ENCODE results near the gene DNALI1. TPM values are rescaled to one million over a fixed set of nuclear protein-coding genes. Genes with fewer than 3 reads are reported as not detected.

The DNALI1 gene
- total RNA-seq, 4 donors from 2014 or later = 4.9 to 7.6 (median 6.5) TPM

- no peak for ATAC-seq (ENCODE audit: low FRiP score)
Observed at GRCh38 chr1:37599940-37600339, 43.2 kb downstream of the DNALI1 start.

GRCh38 chr1:37601441-37601840, 44.7 kb downstream of the DNALI1 start:
- DNase-seq (ENCODE audit: low spot score) (no peak), ATAC-seq (ENCODE audit: low FRiP score) (no peak)
- TF ChIP-seq CTCF (IDR thresholded peaks at IDR 0.05) = no peak

More at GRCh38 chr1:37599940-37600339, 43.2 kb downstream of the DNALI1 start:
- no peak for DNase-seq (ENCODE audit: low spot score)
- TF ChIP-seq CTCF (IDR thresholded peaks at IDR 0.05) = no peak

GRCh38 chr1:37602750-37603694, 46.3 kb downstream of the DNALI1 start:
- DNase-seq (ENCODE audit: low spot score) (no peak), ATAC-seq (ENCODE audit: low FRiP score) (no peak)
- no peak for TF ChIP-seq CTCF (IDR thresholded peaks at IDR 0.05)

GRCh38 chr1:37605061-37605650, 48.4 kb downstream of the DNALI1 start:
- ATAC-seq (ENCODE audit: low FRiP score) = peak; percentile 75
- no peak for DNase-seq (ENCODE audit: low spot score)
- TF ChIP-seq CTCF (IDR thresholded peaks at IDR 0.05) = no peak

- ATAC-seq (ENCODE audit: low FRiP score) (peak; percentile 62), DNase-seq (ENCODE audit: low spot score) (no peak)
- no peak for TF ChIP-seq CTCF (IDR thresholded peaks at IDR 0.05)
Observed at GRCh38 chr1:37605806-37606474, 49.2 kb downstream of the DNALI1 start.

- ATAC-seq (ENCODE audit: low FRiP score) = peak; percentile 59
- no peak for DNase-seq (ENCODE audit: low spot score)
- no peak for TF ChIP-seq CTCF (IDR thresholded peaks at IDR 0.05)
Observed at GRCh38 chr1:37606481-37607263, 49.9 kb downstream of the DNALI1 start.

Data from omental fat pad (tissue), 4 donors.